Measurements from ENCODE around the gene ESRRA.

ESRRA gene

DNA sequence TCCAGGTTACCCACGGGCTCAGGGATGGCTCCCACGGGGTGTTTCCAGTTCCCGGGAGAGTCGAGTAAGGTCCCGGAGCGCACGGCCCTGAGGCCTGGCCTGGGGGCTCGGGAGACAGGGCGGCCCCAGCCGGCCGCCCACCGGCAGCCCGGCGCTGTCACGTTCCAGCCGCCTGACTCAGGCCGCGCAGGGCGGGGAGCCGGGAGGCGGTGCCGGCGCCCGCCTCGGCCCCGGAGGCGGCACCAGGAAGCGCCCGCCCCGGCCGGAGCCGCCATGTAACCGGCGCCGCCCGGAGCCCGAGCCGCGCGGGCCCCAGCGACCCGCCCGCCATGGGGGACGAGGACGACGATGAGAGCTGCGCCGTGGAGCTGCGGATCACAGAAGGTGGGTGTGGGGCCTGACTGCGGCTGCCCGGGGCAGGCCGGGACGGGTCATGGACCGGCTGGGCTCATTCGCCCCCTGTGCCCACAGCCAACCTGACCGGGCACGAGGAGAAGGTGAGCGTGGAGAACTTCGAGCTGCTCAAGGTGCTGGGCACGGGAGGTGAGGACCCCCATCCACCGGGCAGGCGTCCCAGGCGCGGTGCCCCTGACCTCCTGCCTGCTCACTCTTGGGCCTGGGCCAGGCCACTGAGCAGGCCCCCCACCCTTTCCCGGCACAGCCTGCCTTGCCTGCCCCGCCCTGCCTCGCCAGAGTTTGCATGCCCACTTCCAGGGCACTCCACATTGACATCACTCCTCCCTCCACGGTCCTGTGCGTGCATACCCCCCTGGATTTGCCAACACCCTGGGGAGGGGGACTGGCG, 53.8 kb downstream of the ESRRA start, which contains the start of gene RPS6KA4:
TSS of gene RPS6KA4 (plus strand) at position 256 of the 805 bp plus-strand sequence. CDS start at position 330, 74 bp downstream.
- H3K4me3 ChIP-seq (ENCODE audit: low read length in 2 of 2), result peak within 1 kb of the TSS; percentile 90 to 92
- peak within 1 kb of the TSS; percentile 88 for H3K9ac ChIP-seq (ENCODE audit: low read depth in 1 of 2, low read length in 2 of 2)
- H3K27me3 ChIP-seq (ENCODE audit: control insufficient read depth in 2 of 2, insufficient read depth in 2 of 2, low read length in 2 of 2), result no peaks in the 10 kb centered on the region
- peaks cover 18 to 26% of the 10 kb centered on the region in 2 donors for H3K36me3 ChIP-seq (ENCODE audit: control insufficient read depth in 2 of 2, insufficient read depth in 2 of 2, low read length in 2 of 2)
- peaks cover 24 to 31% of the 10 kb centered on the region in 2 donors for H3K4me1 ChIP-seq (ENCODE audit: control insufficient read depth in 2 of 2, insufficient read depth in 2 of 2, low read length in 2 of 2)
- no peaks in the 10 kb centered on the region for H3K9me3 ChIP-seq (ENCODE audit: control insufficient read depth in 2 of 2, low read length in 2 of 2)
- peak within 1 kb of the TSS; percentile 79 to 82 for H3K27ac ChIP-seq (ENCODE audit: low read depth in 2 of 2, low read length in 2 of 2)

DNA sequence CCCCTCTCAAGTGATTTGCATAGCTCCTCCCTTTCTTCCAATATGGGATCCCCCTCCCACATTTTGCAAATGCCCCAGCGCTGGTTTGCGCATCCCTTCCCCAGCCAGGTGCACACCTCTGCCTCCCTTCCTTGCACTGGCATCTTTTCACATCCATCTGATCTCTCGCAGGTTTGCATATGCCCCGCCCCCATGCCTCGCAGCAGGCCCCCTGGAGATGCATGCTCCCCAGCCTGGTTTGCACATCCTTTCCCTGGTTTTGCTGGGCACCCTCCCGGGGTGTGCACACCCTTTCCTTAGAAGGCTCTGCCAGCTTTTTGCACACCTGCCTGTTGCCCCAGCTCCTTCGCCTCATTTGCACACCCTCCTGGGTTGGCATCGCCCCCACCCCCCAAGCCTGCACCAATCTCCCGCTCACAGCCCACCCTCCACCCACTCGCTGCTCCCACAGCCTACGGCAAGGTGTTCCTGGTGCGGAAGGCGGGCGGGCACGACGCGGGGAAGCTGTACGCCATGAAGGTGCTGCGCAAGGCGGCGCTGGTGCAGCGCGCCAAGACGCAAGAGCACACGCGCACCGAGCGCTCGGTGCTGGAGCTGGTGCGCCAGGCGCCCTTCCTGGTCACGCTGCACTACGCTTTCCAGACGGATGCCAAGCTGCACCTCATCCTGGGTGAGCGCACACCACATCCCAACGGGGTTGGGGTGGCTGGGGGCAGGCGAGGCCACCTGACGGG, 54.6 kb downstream of the ESRRA start:
- H3K9ac ChIP-seq (ENCODE audit: low read depth in 1 of 2, low read length in 2 of 2), result peak overlapping the region; percentile 88
- peak overlapping the region; percentile 90 to 92 for H3K4me3 ChIP-seq (ENCODE audit: low read length in 2 of 2)
- H3K9me3 ChIP-seq (ENCODE audit: control insufficient read depth in 2 of 2, low read length in 2 of 2), result no peaks in the 10 kb centered on the region
- H3K4me1 ChIP-seq (ENCODE audit: control insufficient read depth in 2 of 2, insufficient read depth in 2 of 2, low read length in 2 of 2), result peaks cover 24 to 31% of the 10 kb centered on the region in 2 donors
- H3K36me3 ChIP-seq (ENCODE audit: control insufficient read depth in 2 of 2, insufficient read depth in 2 of 2, low read length in 2 of 2), result peaks cover 18 to 26% of the 10 kb centered on the region in 2 donors
- H3K27ac ChIP-seq (ENCODE audit: low read depth in 2 of 2, low read length in 2 of 2), result no peak overlapping the region
- H3K27me3 ChIP-seq (ENCODE audit: control insufficient read depth in 2 of 2, insufficient read depth in 2 of 2, low read length in 2 of 2), result no peaks in the 10 kb centered on the region

DNA sequence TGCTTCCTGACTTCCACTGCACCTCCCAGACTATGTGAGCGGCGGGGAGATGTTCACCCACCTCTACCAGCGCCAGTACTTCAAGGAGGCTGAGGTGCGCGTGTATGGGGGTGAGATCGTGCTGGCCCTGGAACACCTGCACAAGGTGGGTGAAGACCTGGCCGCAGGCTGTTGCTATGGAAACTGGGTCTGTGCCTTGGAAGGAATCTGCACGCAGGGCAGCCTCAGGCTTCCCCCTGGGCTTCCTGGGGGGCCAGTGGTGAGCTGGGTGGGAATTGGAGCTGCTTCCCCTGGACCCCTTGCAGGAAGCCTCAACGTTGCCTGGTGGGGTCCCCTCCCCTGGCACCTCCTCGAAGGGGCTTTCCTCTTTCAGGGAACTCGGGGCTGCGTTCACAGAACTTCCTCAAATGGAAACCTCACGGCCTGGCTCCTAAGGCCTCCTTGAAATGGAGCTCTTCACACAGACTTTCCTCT, 55.2 kb downstream of the ESRRA start:
- Histone ChIP-seq H3K36me3 (ENCODE audit: control insufficient read depth in 2 of 2, insufficient read depth in 2 of 2, low read length in 2 of 2) (peaks cover 20 to 31% of the 10 kb centered on the region in 2 donors), H3K27ac (ENCODE audit: low read depth in 2 of 2, low read length in 2 of 2) (no peak overlapping the region)

DNA sequence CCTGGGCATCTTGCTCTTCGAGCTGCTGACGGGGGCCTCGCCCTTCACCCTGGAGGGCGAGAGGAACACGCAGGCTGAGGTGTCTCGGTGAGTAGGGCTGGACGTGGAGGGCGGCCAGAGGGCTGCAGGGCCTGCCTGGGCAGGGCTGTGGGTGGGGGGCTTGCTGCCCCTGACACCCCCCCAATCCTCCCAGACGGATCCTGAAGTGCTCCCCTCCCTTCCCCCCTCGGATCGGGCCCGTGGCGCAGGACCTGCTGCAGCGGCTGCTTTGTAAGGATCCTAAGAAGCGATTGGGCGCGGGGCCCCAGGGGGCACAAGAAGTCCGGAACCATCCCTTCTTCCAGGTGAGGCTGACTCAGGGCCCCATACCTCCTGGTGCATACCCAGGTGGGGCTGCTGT, 56.3 kb downstream of the ESRRA start:
- Histone ChIP-seq H3K36me3 (ENCODE audit: control insufficient read depth in 2 of 2, insufficient read depth in 2 of 2, low read length in 2 of 2) (peaks cover 25 to 37% of the 10 kb centered on the region in 2 donors), H3K27ac (ENCODE audit: low read depth in 2 of 2, low read length in 2 of 2) (no peak overlapping the region)

More for the DNA sequence above, 55.2 kb downstream of the ESRRA start:
- Histone ChIP-seq H3K9me3 (ENCODE audit: control insufficient read depth in 2 of 2, low read length in 2 of 2) (no peaks in the 10 kb centered on the region), H3K4me3 (ENCODE audit: low read length in 2 of 2) (peak overlapping the region; percentile 90 to 92), H3K9ac (ENCODE audit: low read depth in 1 of 2, low read length in 2 of 2) (no peak overlapping the region), H3K27me3 (ENCODE audit: control insufficient read depth in 2 of 2, insufficient read depth in 2 of 2, low read length in 2 of 2) (no peaks in the 10 kb centered on the region), H3K4me1 (ENCODE audit: control insufficient read depth in 2 of 2, insufficient read depth in 2 of 2, low read length in 2 of 2) (peaks cover 24 to 25% of the 10 kb centered on the region in 2 donors)

DNA sequence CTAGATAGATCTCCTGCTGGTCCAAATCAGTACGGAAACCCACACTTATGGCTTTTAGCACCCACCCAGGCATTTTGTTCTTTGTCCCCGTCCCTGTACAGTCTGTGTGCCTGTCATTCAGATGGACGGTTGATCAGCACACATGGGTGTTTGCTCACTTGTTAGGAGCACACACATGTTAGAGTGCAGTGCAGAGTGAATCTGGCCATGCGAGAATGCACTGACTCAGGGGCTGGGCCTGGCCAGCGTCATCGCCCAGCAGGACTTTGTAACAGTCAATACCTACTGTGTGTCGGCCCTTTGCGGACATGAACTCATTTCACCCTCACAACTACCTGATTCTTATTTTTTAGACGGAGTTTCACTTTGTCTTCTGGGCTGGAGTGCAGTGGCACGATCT, 57.0 kb downstream of the ESRRA start:
- no peak overlapping the region for H3K4me3 ChIP-seq (ENCODE audit: low read length in 2 of 2)
- peaks cover 22 to 24% of the 10 kb centered on the region in 2 donors for H3K4me1 ChIP-seq (ENCODE audit: control insufficient read depth in 2 of 2, insufficient read depth in 2 of 2, low read length in 2 of 2)
- no peak overlapping the region for H3K9ac ChIP-seq (ENCODE audit: low read depth in 1 of 2, low read length in 2 of 2)
- peaks cover 25 to 39% of the 10 kb centered on the region in 2 donors for H3K36me3 ChIP-seq (ENCODE audit: control insufficient read depth in 2 of 2, insufficient read depth in 2 of 2, low read length in 2 of 2)
- no peak overlapping the region for H3K27ac ChIP-seq (ENCODE audit: low read depth in 2 of 2, low read length in 2 of 2)
- no peaks in the 10 kb centered on the region for H3K27me3 ChIP-seq (ENCODE audit: control insufficient read depth in 2 of 2, insufficient read depth in 2 of 2, low read length in 2 of 2)
- H3K9me3 ChIP-seq (ENCODE audit: control insufficient read depth in 2 of 2, low read length in 2 of 2), result no peaks in the 10 kb centered on the region

More for the DNA sequence above, 56.3 kb downstream of the ESRRA start:
- H3K4me3 ChIP-seq (ENCODE audit: low read length in 2 of 2), result no peak overlapping the region
- no peaks in the 10 kb centered on the region for H3K27me3 ChIP-seq (ENCODE audit: control insufficient read depth in 2 of 2, insufficient read depth in 2 of 2, low read length in 2 of 2)
- peaks cover 22 to 24% of the 10 kb centered on the region in 2 donors for H3K4me1 ChIP-seq (ENCODE audit: control insufficient read depth in 2 of 2, insufficient read depth in 2 of 2, low read length in 2 of 2)
- no peaks in the 10 kb centered on the region for H3K9me3 ChIP-seq (ENCODE audit: control insufficient read depth in 2 of 2, low read length in 2 of 2)
- no peak overlapping the region for H3K9ac ChIP-seq (ENCODE audit: low read depth in 1 of 2, low read length in 2 of 2)

DNA sequence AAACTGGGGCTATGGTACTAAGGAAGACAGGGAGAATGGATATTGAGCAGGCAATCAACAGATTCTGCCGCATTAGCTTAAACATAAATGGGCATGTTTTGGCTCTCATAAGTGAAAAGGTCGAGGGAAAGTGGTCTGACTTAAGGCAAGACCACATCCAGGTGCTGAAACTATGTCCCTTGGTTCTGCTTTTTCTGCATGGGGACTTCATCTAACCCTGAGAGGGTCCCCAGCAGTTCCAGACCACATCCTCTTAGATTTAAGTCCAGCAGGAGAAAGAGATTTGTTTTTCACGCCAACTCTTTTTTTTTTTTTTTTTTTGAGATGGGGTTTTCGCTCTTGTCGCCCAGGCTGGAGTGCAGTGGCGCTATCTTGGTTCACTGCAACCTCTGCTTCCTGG, 59.1 kb downstream of the ESRRA start:
- Histone ChIP-seq H3K4me1 (ENCODE audit: control insufficient read depth in 2 of 2, insufficient read depth in 2 of 2, low read length in 2 of 2) (peaks cover 10% of the 10 kb centered on the region in 2 donors), H3K27me3 (ENCODE audit: control insufficient read depth in 2 of 2, insufficient read depth in 2 of 2, low read length in 2 of 2) (no peaks in the 10 kb centered on the region), H3K27ac (ENCODE audit: low read depth in 2 of 2, low read length in 2 of 2) (no peak overlapping the region), H3K4me3 (ENCODE audit: low read length in 2 of 2) (no peak overlapping the region), H3K9ac (ENCODE audit: low read depth in 1 of 2, low read length in 2 of 2) (no peak overlapping the region), H3K9me3 (ENCODE audit: control insufficient read depth in 2 of 2, low read length in 2 of 2) (no peaks in the 10 kb centered on the region), H3K36me3 (ENCODE audit: control insufficient read depth in 2 of 2, insufficient read depth in 2 of 2, low read length in 2 of 2) (peaks cover 27 to 41% of the 10 kb centered on the region in 2 donors)

DNA sequence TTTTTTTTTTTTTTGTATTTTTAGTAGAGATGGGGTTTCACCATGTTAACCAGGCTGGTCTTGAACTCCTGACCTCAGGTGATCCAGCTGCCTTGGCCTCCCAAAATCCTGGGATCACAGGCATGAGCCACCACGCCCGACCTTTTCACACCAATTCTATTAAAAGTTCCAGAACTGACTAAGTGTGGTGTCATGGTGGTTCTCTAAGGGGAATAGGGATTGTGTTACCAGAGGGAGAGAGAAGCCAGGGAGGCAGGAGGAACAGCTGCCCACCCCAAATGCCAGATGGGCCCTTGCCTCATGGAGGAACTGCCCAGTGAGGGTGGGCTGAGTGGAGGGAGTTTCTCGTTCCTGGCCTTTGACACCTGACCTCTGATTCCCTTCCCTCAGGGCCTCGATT, 59.6 kb downstream of the ESRRA start:
- Histone ChIP-seq H3K27ac (ENCODE audit: low read depth in 2 of 2, low read length in 2 of 2) (no peak overlapping the region), H3K27me3 (ENCODE audit: control insufficient read depth in 2 of 2, insufficient read depth in 2 of 2, low read length in 2 of 2) (no peaks in the 10 kb centered on the region), H3K9me3 (ENCODE audit: control insufficient read depth in 2 of 2, low read length in 2 of 2) (no peaks in the 10 kb centered on the region), H3K4me1 (ENCODE audit: control insufficient read depth in 2 of 2, insufficient read depth in 2 of 2, low read length in 2 of 2) (peaks cover 6 to 7% of the 10 kb centered on the region in 2 donors), H3K9ac (ENCODE audit: low read depth in 1 of 2, low read length in 2 of 2) (no peak overlapping the region), H3K4me3 (ENCODE audit: low read length in 2 of 2) (no peak overlapping the region), H3K36me3 (ENCODE audit: control insufficient read depth in 2 of 2, insufficient read depth in 2 of 2, low read length in 2 of 2) (peaks cover 32 to 45% of the 10 kb centered on the region in 2 donors)
